Measurements from ENCODE around the gene ADGRG4.
"Not testable (repeated sequence)": the region's sequence is repeated elsewhere in the genome, so short reads cannot be mapped to it uniquely, and the experiment has no call there.

Gene ADGRG4

GRCh38 chrX:136300721-136301120, at the start of gene ADGRG4:
TSS of gene ADGRG4 (plus strand) at chrX:136300963. CDS start at chrX:136308778, 7,815 bp downstream.
- H3K4me3 ChIP-seq (ENCODE audit: low read length); DNase-seq (ENCODE audit: low read depth): not testable (repeated sequence)

- peak within 1 kb of the TSS; percentile 63 for H3K4me3 ChIP-seq (ENCODE audit: low read length)
- TF ChIP-seq CTCF (conservative IDR thresholded peaks at IDR 0.05; ENCODE audit: low read depth, low read length) = no peak
- DNase-seq (ENCODE audit: low read depth) = no peak
These were observed 49.4 kb upstream of the ADGRG4 start, which contains the start of gene MAP7D3 for GRCh38 chrX:136251041-136251991. TSS of gene MAP7D3 (minus strand) at chrX:136251400. CDS start at chrX:136251358, 42 bp downstream.

GRCh38 chrX:136255541-136255940, 45.2 kb upstream of the ADGRG4 start:
- DNase-seq (ENCODE audit: low read depth) = no peak
- no peak for TF ChIP-seq CTCF (conservative IDR thresholded peaks at IDR 0.05; ENCODE audit: low read depth, low read length)
- no peak overlapping the region for H3K4me3 ChIP-seq (ENCODE audit: low read length)

- DNase-seq (ENCODE audit: low read depth) = no peak
- TF ChIP-seq CTCF (conservative IDR thresholded peaks at IDR 0.05; ENCODE audit: low read depth, low read length) = no peak
- H3K4me3 ChIP-seq (ENCODE audit: low read length) = no peak overlapping the region
These were observed 44.7 kb upstream of the ADGRG4 start for GRCh38 chrX:136256026-136256425.

- no peak for DNase-seq (ENCODE audit: low read depth)
- no peak for TF ChIP-seq CTCF (conservative IDR thresholded peaks at IDR 0.05; ENCODE audit: low read depth, low read length)
- H3K4me3 ChIP-seq (ENCODE audit: low read length) = no peak overlapping the region
These were observed 41.8 kb upstream of the ADGRG4 start for GRCh38 chrX:136258951-136259350.

GRCh38 chrX:136259543-136259942, 41.2 kb upstream of the ADGRG4 start:
- TF ChIP-seq CTCF (conservative IDR thresholded peaks at IDR 0.05; ENCODE audit: low read depth, low read length) = no peak
- no peak overlapping the region for H3K4me3 ChIP-seq (ENCODE audit: low read length)
- DNase-seq (ENCODE audit: low read depth) = peak; percentile 30

GRCh38 chrX:136260776-136261175, 40.0 kb upstream of the ADGRG4 start:
- TF ChIP-seq CTCF (conservative IDR thresholded peaks at IDR 0.05; ENCODE audit: low read depth, low read length) = no peak
- DNase-seq (ENCODE audit: low read depth) = no peak
- H3K4me3 ChIP-seq (ENCODE audit: low read length) = no peak overlapping the region

All from retinal pigment epithelial cell (primary cell).